Left cardiac atrium (tissue), 4 donors: ENCODE measurements around the gene KCNMB1. TPM values are rescaled to one million over a fixed set of nuclear protein-coding genes. Genes with fewer than 3 reads are reported as not detected.

Experiments used
- ATAC-seq, 2 donors: fragments of 200-7000 bp; cut with Tn5 transposase; one replicate each; pipeline ENCODE4 v1.9.1; 2020; ENCODE audit warnings: mild to moderate bottlenecking in 2 of 2, moderate library complexity in 2 of 2
- DNase-seq: peaks from one replicate; pipeline ENCODE4 v3.0.0-alpha.2; 2020
- intact Hi-C, 2 donors: fragments of 100-400 bp; cut with DNase I; formaldehyde crosslinking; loops; one replicate each; pipeline versions ENCODE4 v1.14.1 to v1.15.1; 2022 to 2023
- total RNA-seq, 2 donors: library from RNA; stranded (reverse); fragmentation: NEBNext Ultra II Directional; extraction: Animal tissue kit (Norgen Biotek cat#: 25700); gene quantifications; one replicate each; pipeline ENCODE4 v1.2.1, GENCODE V29; 2021
- donor health status: DM: no; HTN: yes; CAD: no.
- donor health status: DM: no; HTN: yes; CAD: no; lungs with severe emphysema.
- donor health status: DM: yes; HTN: yes; CAD: no.
- donor health status: Dilated cardiomyopathy.

KCNMB1 gene
- total RNA-seq, 2 donors from 2014 or later, result 2.2 to 6.0 TPM

GRCh38 chr5:170355601-170356098, 33.5 kb downstream of the KCNMB1 start:
- no peak for DNase-seq
- peak in 1 of 2 donors; percentile 25 for ATAC-seq
- intact Hi-C loops, result no loop called here

GRCh38 chr5:170353961-170354360, 35.2 kb downstream of the KCNMB1 start:
- DNase-seq (peak; percentile 50), ATAC-seq (no peak)
- intact Hi-C loops, result no loop called here

GRCh38 chr5:170353011-170353761, 36.0 kb downstream of the KCNMB1 start:
- intact Hi-C loops, result no loop called here
- ATAC-seq, result peak in 1 of 2 donors; percentile 46
- DNase-seq, result no peak

- ATAC-seq, result peak; percentile 32 to 53
- DNase-seq, result no peak
- intact Hi-C loops, result loop anchor here (2.0 to 10.0 kb wide), 3 partner anchors 81 to 121 kb away; no protein-coding TSS in a partner anchor
Measured at GRCh38 chr5:170348137-170348633, 41.0 kb downstream of the KCNMB1 start.

- DNase-seq, result no peak
- intact Hi-C loops, result loop anchor here (5.0 to 10.0 kb wide), 2 partner anchors 80 to 82 kb away; no protein-coding TSS in a partner anchor
- no peak for ATAC-seq
Measured at GRCh38 chr5:170347022-170347567, 42.1 kb downstream of the KCNMB1 start.

GRCh38 chr5:170345971-170346370, 43.2 kb downstream of the KCNMB1 start:
- DNase-seq (no peak), ATAC-seq (no peak)
- intact Hi-C loops, result loop anchor here (5.0 to 10.0 kb wide), 2 partner anchors 79 to 81 kb away; no protein-coding TSS in a partner anchor

- ATAC-seq (no peak), DNase-seq (no peak)
- intact Hi-C loops, result loop anchor here in 1 of 2 donors (10.0 kb wide), 1 partner anchor 78 kb away; no protein-coding TSS in a partner anchor
Measured at GRCh38 chr5:170343177-170343576, 46.0 kb downstream of the KCNMB1 start.

- ATAC-seq, result peak in 1 of 2 donors; percentile 29
- no peak for DNase-seq
- intact Hi-C loops, result loop anchor here in 1 of 2 donors (10.0 kb wide), 1 partner anchor 77 kb away; no protein-coding TSS in a partner anchor
Measured at GRCh38 chr5:170342153-170342725, 46.9 kb downstream of the KCNMB1 start.

- ATAC-seq, result no peak
- DNase-seq, result no peak
- intact Hi-C loops, result loop anchor here in 1 of 2 donors (10.0 kb wide), 1 partner anchor 77 kb away; no protein-coding TSS in a partner anchor
Measured at GRCh38 chr5:170341545-170341944, 47.6 kb downstream of the KCNMB1 start.

GRCh38 chr5:170339780-170340167, 49.4 kb downstream of the KCNMB1 start:
- intact Hi-C loops, result loop anchor here in 1 of 2 donors (10.0 kb wide), 1 partner anchor 75 kb away; no protein-coding TSS in a partner anchor

GRCh38 chr5:170338933-170339779, 50.0 kb downstream of the KCNMB1 start:
- ATAC-seq, result peak in 1 of 2 donors; percentile 52
- intact Hi-C loops, result no loop called here
- no peak for DNase-seq

More at GRCh38 chr5:170339780-170340167, 49.4 kb downstream of the KCNMB1 start:
- ATAC-seq, result no peak
- DNase-seq, result no peak

GRCh38 chr5:170338291-170338690, 50.9 kb downstream of the KCNMB1 start:
- no peak for ATAC-seq
- intact Hi-C loops, result no loop called here
- DNase-seq, result no peak

- intact Hi-C loops, result no loop called here
- peak; percentile 37 to 54 for ATAC-seq
- DNase-seq, result no peak
Measured at GRCh38 chr5:170337045-170337733, 52.0 kb downstream of the KCNMB1 start.

GRCh38 chr5:170336065-170336464, 53.1 kb downstream of the KCNMB1 start:
- intact Hi-C loops, result no loop called here

GRCh38 chr5:170334626-170335025, 54.5 kb downstream of the KCNMB1 start:
- intact Hi-C loops, result no loop called here
- no peak for ATAC-seq

More at GRCh38 chr5:170336065-170336464, 53.1 kb downstream of the KCNMB1 start:
- ATAC-seq (no peak), DNase-seq (no peak)

GRCh38 chr5:170333161-170333910, 55.8 kb downstream of the KCNMB1 start:
- intact Hi-C loops, result no loop called here
- DNase-seq (no peak), ATAC-seq (peak in 1 of 2 donors; percentile 12)

More at GRCh38 chr5:170334626-170335025, 54.5 kb downstream of the KCNMB1 start:
- no peak for DNase-seq

GRCh38 chr5:170332058-170332457, 57.1 kb downstream of the KCNMB1 start:
- intact Hi-C loops, result no loop called here
- ATAC-seq (no peak), DNase-seq (no peak)
